Prostate gland (tissue), 2 donors: ENCODE data around the gene INCA1. TPM values are rescaled to one million over a fixed set of nuclear protein-coding genes. Genes with fewer than 3 reads are reported as not detected.

Experiments
- DNase-seq: peaks from one replicate; pipeline ENCODE4 v3.0.0-alpha.2; 2019; ENCODE audit warnings: low spot score
- H3K27ac ChIP-seq, 2 donors: fragments of 200-600 bp; sonication (generic); 2 replicates each; pipeline ENCODE4 v1.5.1; 2017 to 2019
- H3K27me3 ChIP-seq: fragments of 200-600 bp; sonication (generic); replicated peaks from 2 replicates; pipeline ENCODE4 v1.5.1; 2019; ENCODE audit not compliant: insufficient read depth
- H3K36me3 ChIP-seq, 2 donors: fragments of 200-600 bp; sonication (generic); 1 replicate in 1 of 2; 2 replicates in 1 of 2; pipeline versions ENCODE4 v1.5.1 to v1.8.1; 2017 to 2019
- H3K4me1 ChIP-seq: fragments of 200-600 bp; sonication (generic); replicated peaks from 2 replicates; pipeline ENCODE4 v1.5.1; 2019
- H3K4me3 ChIP-seq, 2 donors: fragments of 200-600 bp; sonication (generic); 2 replicates each; pipeline ENCODE4 v1.5.1; 2017 to 2019
- H3K9me3 ChIP-seq: fragments of 200-600 bp; sonication (generic); 2 replicates; pipeline ENCODE4 v1.5.1; 2017
- POLR2A ChIP-seq: fragments of 450-650 bp; IDR thresholded peaks from one replicate; pipeline ENCODE4 v1.6.1; 2016; ENCODE audit warnings: antibody characterized with exemption, mild to moderate bottlenecking
- POLR2AphosphoS5 ChIP-seq: sonication (generic); formaldehyde crosslinking; IDR thresholded peaks from one replicate; pipeline ENCODE4 v1.6.1; 2017; ENCODE audit warnings: antibody characterized with exemption
- WGBS: methylation state at CpG from one replicate; pipeline ENCODE4 v1.1.5; 2018; 5-methylcytosine and 5-hydroxymethylcytosine counted together
- intact Hi-C: fragments of 100-400 bp; cut with DNase I; formaldehyde crosslinking; loops from one replicate; pipeline ENCODE4 v1.14.2; 2022
- total RNA-seq, 2 donors: library from RNA; depleted of rRNA; stranded (reverse); fragments of >200 nt; gene quantifications; one replicate each; pipeline ENCODE4 v1.1.0, GENCODE V29; 2016
- TF ChIP-seq, protein P1 (sequence below), 4 experiments: fragments of 200-600 bp in 2 of 4; fragments of 450-650 bp in 2 of 4; sonication (generic) in 2 of 4; IDR thresholded peaks; 1 replicate in 3 of 4; 2 replicates in 1 of 4; pipeline ENCODE4 v1.5.1; 2016 to 2019; ENCODE audit warnings: antibody characterized with exemption in 4 of 4, mild to moderate bottlenecking in 2 of 4, moderate library complexity in 2 of 4

INCA1 gene
- total RNA-seq, 2 donors from 2014 or later = 2.5 to 8.4 TPM

DNA sequence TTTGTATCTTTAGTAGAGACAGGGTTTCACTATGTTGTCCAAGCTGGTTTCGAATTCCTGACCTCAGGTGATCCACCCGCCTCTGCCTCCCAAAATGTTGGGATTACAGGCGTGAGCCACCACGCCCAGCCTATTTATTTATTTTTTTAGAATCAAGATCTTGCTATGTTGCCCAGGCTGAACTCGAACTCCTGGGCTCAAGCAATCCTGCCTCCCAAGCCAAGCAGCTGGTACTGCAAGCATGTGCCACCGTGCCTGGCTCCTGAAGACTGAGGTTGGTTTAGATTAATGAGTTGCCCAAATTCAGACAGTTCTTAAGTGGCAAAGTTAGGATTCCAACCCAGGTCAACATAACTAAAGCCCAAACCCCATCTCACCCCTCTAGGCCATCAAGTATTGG lies 30.0 kb upstream of the INCA1 start:
- TF ChIP-seq POLR2AphosphoS5 = no peak
- WGBS = 91% methylated on average over 6 of the region's 6 CpGs
- DNase-seq = no peak
- Histone ChIP-seq H3K27ac (no peak overlapping the region), H3K27me3 (no peaks in the 10 kb centered on the region), H3K36me3 (peaks cover 0 to 8% of the 10 kb centered on the region in 2 donors), H3K4me3 (no peak overlapping the region), H3K9me3 (no peaks in the 10 kb centered on the region), H3K4me1 (no peaks in the 10 kb centered on the region)
- intact Hi-C loops = no loop called here

DNA sequence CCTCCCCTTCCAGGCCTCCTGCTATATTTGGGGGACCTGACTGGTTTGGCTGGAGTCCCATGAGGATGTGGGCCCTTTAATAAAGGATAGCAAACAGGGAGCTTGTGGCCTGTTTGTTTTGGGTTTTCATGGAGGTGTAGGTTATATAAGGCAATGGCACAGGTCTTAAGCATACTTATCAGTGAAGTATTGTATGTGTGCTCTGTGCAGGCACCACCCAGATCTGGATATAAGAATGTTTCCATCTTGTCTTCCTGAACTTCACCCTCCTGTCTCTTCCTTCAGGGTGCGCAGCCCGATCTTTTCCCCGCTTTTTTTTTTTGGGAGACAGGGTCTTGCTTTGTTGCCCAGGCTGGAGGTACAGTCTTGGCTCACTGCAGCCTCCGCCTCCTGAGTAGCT lies 27.3 kb upstream of the INCA1 start:
- no peaks in the 10 kb centered on the region for H3K27me3 ChIP-seq
- TF ChIP-seq POLR2AphosphoS5 (no peak), POLR2A (no peak)
- TF ChIP-seq, protein P1, sequence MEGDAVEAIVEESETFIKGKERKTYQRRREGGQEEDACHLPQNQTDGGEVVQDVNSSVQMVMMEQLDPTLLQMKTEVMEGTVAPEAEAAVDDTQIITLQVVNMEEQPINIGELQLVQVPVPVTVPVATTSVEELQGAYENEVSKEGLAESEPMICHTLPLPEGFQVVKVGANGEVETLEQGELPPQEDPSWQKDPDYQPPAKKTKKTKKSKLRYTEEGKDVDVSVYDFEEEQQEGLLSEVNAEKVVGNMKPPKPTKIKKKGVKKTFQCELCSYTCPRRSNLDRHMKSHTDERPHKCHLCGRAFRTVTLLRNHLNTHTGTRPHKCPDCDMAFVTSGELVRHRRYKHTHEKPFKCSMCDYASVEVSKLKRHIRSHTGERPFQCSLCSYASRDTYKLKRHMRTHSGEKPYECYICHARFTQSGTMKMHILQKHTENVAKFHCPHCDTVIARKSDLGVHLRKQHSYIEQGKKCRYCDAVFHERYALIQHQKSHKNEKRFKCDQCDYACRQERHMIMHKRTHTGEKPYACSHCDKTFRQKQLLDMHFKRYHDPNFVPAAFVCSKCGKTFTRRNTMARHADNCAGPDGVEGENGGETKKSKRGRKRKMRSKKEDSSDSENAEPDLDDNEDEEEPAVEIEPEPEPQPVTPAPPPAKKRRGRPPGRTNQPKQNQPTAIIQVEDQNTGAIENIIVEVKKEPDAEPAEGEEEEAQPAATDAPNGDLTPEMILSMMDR (IDR thresholded peaks at IDR 0.05) = no peak
- DNase-seq = no peak
- H3K9me3 ChIP-seq = no peaks in the 10 kb centered on the region
- intact Hi-C loops = no loop called here
- no peak overlapping the region for H3K4me3 ChIP-seq
- H3K27ac ChIP-seq = no peak overlapping the region
- WGBS = 98% methylated on average over 4 of the region's 4 CpGs
- H3K36me3 ChIP-seq = peaks cover 0 to 23% of the 10 kb centered on the region in 2 donors
- no peaks in the 10 kb centered on the region for H3K4me1 ChIP-seq

DNA sequence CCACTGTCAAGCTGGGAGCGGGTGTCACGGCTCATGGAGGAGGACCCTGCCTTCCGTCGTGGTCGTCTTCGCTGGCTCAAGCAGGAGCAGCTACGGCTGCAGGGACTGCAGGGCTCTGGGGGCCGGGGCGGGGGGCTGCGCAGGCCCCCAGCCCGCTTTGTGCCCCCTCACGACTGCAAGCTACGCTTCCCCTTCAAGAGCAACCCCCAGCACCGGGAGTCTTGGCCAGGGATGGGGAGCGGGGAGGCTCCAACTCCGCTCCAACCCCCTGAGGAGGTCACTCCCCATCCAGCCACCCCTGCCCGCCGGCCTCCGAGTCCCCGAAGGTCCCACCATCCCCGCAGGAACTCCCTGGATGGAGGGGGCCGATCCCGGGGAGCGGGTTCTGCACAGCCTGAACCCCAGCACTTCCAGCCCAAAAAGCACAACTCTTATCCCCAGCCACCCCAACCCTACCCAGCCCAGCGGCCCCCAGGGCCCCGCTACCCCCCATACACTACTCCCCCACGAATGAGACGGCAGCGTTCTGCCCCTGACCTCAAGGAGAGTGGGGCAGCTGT lies 26.3 kb upstream of the INCA1 start:
- H3K27me3 ChIP-seq = no peaks in the 10 kb centered on the region
- H3K27ac ChIP-seq = no peak overlapping the region
- no peak for TF ChIP-seq POLR2A
- TF ChIP-seq, protein P1 (IDR thresholded peaks at IDR 0.05) = no peak
- no peak for TF ChIP-seq POLR2AphosphoS5
- no peak for DNase-seq
- H3K4me3 ChIP-seq = no peak overlapping the region
- no peaks in the 10 kb centered on the region for H3K4me1 ChIP-seq
- intact Hi-C loops = no loop called here
- H3K9me3 ChIP-seq = no peaks in the 10 kb centered on the region
- peaks cover 0 to 28% of the 10 kb centered on the region in 2 donors for H3K36me3 ChIP-seq
- WGBS = 94% methylated on average over 27 of the region's 29 CpGs

DNA sequence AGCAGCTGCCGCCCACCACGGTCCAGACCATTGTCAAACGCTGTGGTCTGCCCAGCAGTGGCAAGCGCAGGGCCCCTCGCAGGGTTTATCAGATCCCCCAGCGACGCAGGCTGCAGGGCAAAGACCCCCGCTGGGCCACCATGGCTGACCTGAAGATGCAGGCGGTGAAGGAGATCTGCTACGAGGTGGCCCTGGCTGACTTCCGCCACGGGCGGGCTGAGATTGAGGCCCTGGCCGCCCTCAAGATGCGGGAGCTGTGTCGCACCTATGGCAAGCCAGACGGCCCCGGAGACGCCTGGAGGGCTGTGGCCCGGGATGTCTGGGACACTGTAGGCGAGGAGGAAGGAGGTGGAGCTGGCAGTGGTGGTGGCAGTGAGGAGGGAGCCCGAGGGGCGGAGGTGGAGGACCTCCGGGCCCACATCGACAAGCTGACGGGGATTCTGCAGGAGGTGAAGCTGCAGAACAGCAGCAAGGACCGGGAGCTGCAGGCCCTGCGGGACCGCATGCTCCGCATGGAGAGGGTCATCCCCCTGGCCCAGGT lies 24.9 kb upstream of the INCA1 start:
- Histone ChIP-seq H3K27me3 (no peaks in the 10 kb centered on the region), H3K4me1 (no peaks in the 10 kb centered on the region), H3K36me3 (peaks cover 0 to 35% of the 10 kb centered on the region in 2 donors), H3K4me3 (no peak overlapping the region), H3K9me3 (no peaks in the 10 kb centered on the region), H3K27ac (no peak overlapping the region)
- TF ChIP-seq, protein P1 (IDR thresholded peaks at IDR 0.05) = no peak
- TF ChIP-seq POLR2AphosphoS5 (no peak), POLR2A (no peak)
- intact Hi-C loops = no loop called here
- DNase-seq = no peak
- WGBS = 91% methylated on average over 28 of the region's 30 CpGs

DNA sequence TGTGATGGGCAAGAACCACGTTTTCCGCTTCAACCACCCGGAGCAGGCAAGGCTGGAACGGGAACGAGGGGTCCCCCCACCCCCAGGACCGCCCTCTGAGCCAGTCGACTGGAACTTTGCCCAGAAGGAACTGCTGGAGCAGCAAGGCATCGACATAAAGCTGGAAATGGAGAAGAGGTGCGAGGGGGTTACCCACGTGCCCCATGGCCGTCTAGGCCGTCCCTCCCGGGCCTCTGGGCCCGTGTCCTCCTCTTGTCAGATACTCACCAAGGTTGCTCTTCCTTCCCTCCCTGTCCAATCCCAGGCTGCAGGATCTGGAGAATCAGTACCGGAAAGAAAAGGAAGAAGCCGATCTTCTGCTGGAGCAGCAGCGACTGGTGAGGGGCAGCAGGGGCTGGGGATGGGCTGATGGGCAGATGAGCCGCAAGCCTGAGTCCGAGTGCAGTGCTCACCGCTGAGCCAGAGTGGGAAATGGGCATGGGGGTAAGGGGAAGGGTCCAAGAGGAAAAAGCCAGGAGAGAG lies 23.2 kb upstream of the INCA1 start:
- intact Hi-C loops = no loop called here
- WGBS = 84% methylated on average over 20 of the region's 20 CpGs
- Histone ChIP-seq H3K4me1 (no peaks in the 10 kb centered on the region), H3K36me3 (peaks cover 5 to 35% of the 10 kb centered on the region in 2 donors), H3K27me3 (no peaks in the 10 kb centered on the region), H3K9me3 (no peaks in the 10 kb centered on the region), H3K4me3 (no peak overlapping the region), H3K27ac (no peak overlapping the region)
- no peak for DNase-seq
- TF ChIP-seq POLR2AphosphoS5 (no peak), POLR2A (no peak)
- TF ChIP-seq, protein P1 (IDR thresholded peaks at IDR 0.05) = no peak
